ENCODE measurements around the gene ERP27. TPM values are rescaled to one million over a fixed set of nuclear protein-coding genes. Genes with fewer than 3 reads are reported as not detected.

ERP27 gene
- total and polyA plus RNA-seq, 2 of the 8 experiments (the other 6 are each of a cell fraction or from before 2014, with no cell fraction given), result not detected

DNA sequence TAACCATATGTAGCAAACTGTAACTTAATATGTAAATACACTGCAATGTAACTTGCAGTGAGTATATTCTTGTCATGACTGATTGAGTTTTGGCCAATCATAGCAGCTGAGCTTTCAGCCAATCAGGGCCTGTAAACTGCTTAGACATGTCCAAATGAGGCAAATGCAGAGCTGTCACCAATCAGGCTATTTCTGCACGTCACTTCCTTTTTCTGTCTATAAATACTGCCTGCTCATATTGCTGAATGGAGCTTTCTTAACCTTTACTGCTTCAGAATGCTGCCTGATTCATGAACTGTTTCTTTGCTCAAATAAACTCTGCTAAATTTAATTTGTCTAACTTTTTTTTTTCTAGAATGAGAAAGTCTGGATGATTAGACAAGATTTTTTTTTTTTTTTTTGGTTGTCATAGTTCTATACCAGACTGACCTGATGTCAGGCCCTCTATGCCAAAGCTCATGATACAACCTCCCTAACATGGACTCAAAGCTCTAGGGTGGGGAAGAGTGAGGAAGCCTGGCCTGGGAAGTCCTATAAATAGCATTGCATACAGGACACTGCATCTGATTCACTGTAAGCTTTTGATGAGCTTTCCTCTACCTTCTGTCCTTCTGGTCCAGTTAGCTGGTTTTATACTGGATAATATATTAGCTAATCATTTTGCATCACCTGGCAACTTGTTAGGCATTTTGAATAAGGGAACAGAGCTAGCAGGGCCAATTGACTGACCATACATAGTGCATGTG lies 64.7 kb downstream of the ERP27 start (continued):
- no peak for TF ChIP-seq SIN3A (conservative IDR thresholded peaks at IDR 0.05 in 1 of 2, IDR thresholded peaks at IDR 0.05 in 1 of 2; ENCODE audit: low read depth in 1 of 2, low read length in 2 of 2)
- TF ChIP-seq CEBPB (IDR thresholded peaks at IDR 0.05; ENCODE audit: low read depth, low read length), result no peak
- no peak for TF ChIP-seq SRF (IDR thresholded peaks at IDR 0.05; ENCODE audit: low read depth, low read length)
- TF ChIP-seq BCL11A (IDR thresholded peaks at IDR 0.05; ENCODE audit: low read depth in 2 of 2, low read length in 2 of 2), result no peak

Data from H1 (cell line).